ENCODE data around the gene RPTOR. TPM values are rescaled to one million over a fixed set of nuclear protein-coding genes. Genes with fewer than 3 reads are reported as not detected.

Gene RPTOR
- total and polyA plus RNA-seq, 10 of the 15 experiments (the other 5 are each of a cell fraction or from before 2014, with no cell fraction given), result 0.18 to 32.1 (median 7.8) TPM

- 97% methylated on average over 6 of the region's 6 CpGs for WGBS (ENCODE audit: insufficient coverage, insufficient replicate concordance, low lambda C conversion rate, missing lambda C conversion rate)
- H3K27ac ChIP-seq (ENCODE audit: control insufficient read depth, insufficient read depth), result no peak overlapping the region
- no peak overlapping the region for H3K9ac ChIP-seq (ENCODE audit: control insufficient read depth, insufficient read depth, low read length)
- no peaks in the 10 kb centered on the region for H3K27me3 ChIP-seq (replicated peaks in 1 of 2; ENCODE audit: control insufficient read depth in 2 of 2, insufficient read depth in 2 of 2, low read length in 1 of 2)
- ATAC-seq, result no peak
- no peak overlapping the region for H3K4me2 ChIP-seq (ENCODE audit: control insufficient read depth, insufficient read depth)
- H3K4me3 ChIP-seq, result no peak overlapping the region
- no peak for DNase-seq (ENCODE audit: low read depth, low spot score)
- FAIRE-seq, result no peak
- no peak for TF ChIP-seq YBX1 (IDR thresholded peaks at IDR 0.05)
- TF ChIP-seq GATAD2B (conservative IDR thresholded peaks at IDR 0.05; ENCODE audit: low read depth), result no peak
- no peak for TF ChIP-seq SMARCA5 (IDR thresholded peaks at IDR 0.05)
- TF ChIP-seq CEBPZ (IDR thresholded peaks at IDR 0.05; ENCODE audit: low read depth, low read length), result no peak
- TF ChIP-seq POLR2A (IDR thresholded peaks at IDR 0.05; ENCODE audit: low read depth, low read length), result no peak
- no peak for TF ChIP-seq LARP7 (IDR thresholded peaks at IDR 0.05)
- TF ChIP-seq PAX5 (IDR thresholded peaks at IDR 0.05; ENCODE audit: borderline replicate concordance, low read depth, low read length), result no peak
- no peak for TF ChIP-seq SRF (IDR thresholded peaks at IDR 0.05; ENCODE audit: low read depth in 2 of 2, low read length in 2 of 2)
- no peak for TF ChIP-seq HCFC1 (IDR thresholded peaks at IDR 0.05; ENCODE audit: low read length)
- ChIA-PET POLR2A (no interaction called here), CTCF (interaction anchor here (0.6 to 1.9 kb wide), 3 partner anchors 11 to 339 kb away, joined by 3 to 5 read pairs (median 3); no protein-coding TSS in a partner anchor), SMC1A (ENCODE audit: uncharacterized antibody, unreplicated experiment) (interaction anchor here (0.5 kb wide), 1 partner anchor 69 kb away, joined by 3 read pairs; no protein-coding TSS in a partner anchor), RAD21 (ENCODE audit: unreplicated experiment) (interaction anchor here (0.7 kb wide), 1 partner anchor 485 kb away, joined by 3 read pairs; no protein-coding TSS in a partner anchor)
- H3K4me1 ChIP-seq (ENCODE audit: control insufficient read depth, insufficient read depth, low read length), result no peaks in the 10 kb centered on the region
- no TSS peak for BruUV-seq (replicated peaks)
- no peaks in the 10 kb centered on the region for H3K9me3 ChIP-seq (replicated peaks; ENCODE audit: control insufficient read depth, insufficient read depth, low read length)
- intact Hi-C loops (cut with micrococcal nuclease; ENCODE audit: unreplicated experiment) (no loop called here), in situ Hi-C loops (cut with MboI) (no loop called here)
- peaks cover 5 to 7% of the 10 kb centered on the region in 2 experiments for H3K36me3 ChIP-seq (ENCODE audit: control insufficient read depth in 2 of 2, insufficient read depth in 2 of 2, low read length in 1 of 2)
- H4K20me1 ChIP-seq (ENCODE audit: control insufficient read depth, insufficient read depth), result no peaks in the 10 kb centered on the region; the same call in 1 of the 2 replicates
- peaks cover 5% of the 10 kb centered on the region for H3K79me2 ChIP-seq (ENCODE audit: control insufficient read depth, insufficient read depth, low read length)
- H2AFZ ChIP-seq (ENCODE audit: control insufficient read depth, low read depth, low read length), result no peak overlapping the region
These were observed 15.2 kb downstream of the RPTOR start for GRCh38 chr17:80559825-80560251.
